ENCODE results near the gene MAG. TPM values are rescaled to one million over a fixed set of nuclear protein-coding genes. Genes with fewer than 3 reads are reported as not detected.

Gene MAG
- total and polyA plus RNA-seq, 10 of the 15 experiments (the other 5 are each of a cell fraction or from before 2014, with no cell fraction given) = 0.03 to 0.82 (median 0.17) TPM; not detected in 2

- Histone ChIP-seq H2AFZ (ENCODE audit: control insufficient read depth, low read depth, low read length) (no peak overlapping the region), H3K27ac (ENCODE audit: control insufficient read depth, insufficient read depth) (no peak overlapping the region), H3K4me3 (no peak overlapping the region), H3K79me2 (ENCODE audit: control insufficient read depth, insufficient read depth, low read length) (no peaks in the 10 kb centered on the region), H3K36me3 (ENCODE audit: control insufficient read depth in 2 of 2, insufficient read depth in 2 of 2, low read length in 1 of 2) (no peaks in the 10 kb centered on the region), H3K4me1 (ENCODE audit: control insufficient read depth, insufficient read depth, low read length) (peaks cover 11% of the 10 kb centered on the region), H3K9ac (ENCODE audit: control insufficient read depth, insufficient read depth, low read length) (no peak overlapping the region), H3K27me3 (replicated peaks in 1 of 2; ENCODE audit: control insufficient read depth in 2 of 2, insufficient read depth in 2 of 2, low read length in 1 of 2) (no peaks in the 10 kb centered on the region), H3K4me2 (ENCODE audit: control insufficient read depth, insufficient read depth) (no peak overlapping the region), H3K9me3 (replicated peaks; ENCODE audit: control insufficient read depth, insufficient read depth, low read length) (no peaks in the 10 kb centered on the region), H4K20me1 (ENCODE audit: control insufficient read depth, insufficient read depth) (no peaks in the 10 kb centered on the region)
- POLR2A ChIA-PET = interaction anchor here (1.2 kb wide), 1 partner anchor 194 kb away, joined by 3 read pairs; no protein-coding TSS in a partner anchor
- RAD21 ChIA-PET (ENCODE audit: unreplicated experiment) = interaction anchor here (0.8 to 1.6 kb wide), 5 partner anchors 9 to 180 kb away, joined by 3 read pairs; partner anchors contain the start of gene FFAR1
- in situ Hi-C loops (cut with MboI) (no loop called here), intact Hi-C loops (cut with micrococcal nuclease; ENCODE audit: unreplicated experiment) (no loop called here)
- CTCF ChIA-PET = interaction anchor here (0.6 to 2.5 kb wide), 10 partner anchors 13 to 180 kb away, joined by 3 to 9 read pairs (median 4); partner anchors contain the start of gene FFAR1
- FAIRE-seq = no peak
- 71% methylated on average over 10 of the region's 10 CpGs for WGBS (ENCODE audit: insufficient coverage, insufficient replicate concordance, low lambda C conversion rate, missing lambda C conversion rate)
- no TSS peak for BruUV-seq (replicated peaks)
- SMC1A ChIA-PET (ENCODE audit: uncharacterized antibody, unreplicated experiment) = interaction anchor here (0.5 to 11.0 kb wide), 6 partner anchors 7 to 154 kb away, joined by 3 to 122 read pairs (median 4); partner anchors contain the start of gene CD22
- TF ChIP-seq BRCA1 (IDR thresholded peaks at IDR 0.05; ENCODE audit: low read depth, low read length) = no peak
- no peak for TF ChIP-seq POLR2AphosphoS2 (IDR thresholded peaks at IDR 0.05; ENCODE audit: low read depth, low read length)
- no peak for TF ChIP-seq ZNF274 (IDR thresholded peaks at IDR 0.05; ENCODE audit: insufficient read depth, insufficient read length)
- TF ChIP-seq RELA (IDR thresholded peaks at IDR 0.05; ENCODE audit: borderline replicate concordance, partially characterized antibody) = no peak
- TF ChIP-seq PKNOX1 (IDR thresholded peaks at IDR 0.05) = no peak
- TF ChIP-seq NFYB (IDR thresholded peaks at IDR 0.05; ENCODE audit: insufficient read depth, low read depth, low read length) = no peak
- ATAC-seq = no peak
- DNase-seq (ENCODE audit: low read depth, low spot score) = no peak
These were observed 23.0 kb downstream of the MAG start for GRCh38 chr19:35314858-35315470.

All from GM12878 (cell line).